Germinal center (tissue), 1 donor: Measurements from ENCODE around the gene EPHA6.
"Not testable (repeated sequence)": the region's sequence is repeated elsewhere in the genome, so short reads cannot be mapped to it uniquely, and the experiment has no call there.

ENCODE experiments used
- DNase-seq: peaks from one replicate; pipeline ENCODE4 v3.0.0; 2012; ENCODE audit warnings: mixed read lengths, low spot score

The EPHA6 gene

GRCh38 chr3:97025612-97026011, 211.2 kb downstream of the EPHA6 start:
- DNase-seq: not testable (repeated sequence)

DNA sequence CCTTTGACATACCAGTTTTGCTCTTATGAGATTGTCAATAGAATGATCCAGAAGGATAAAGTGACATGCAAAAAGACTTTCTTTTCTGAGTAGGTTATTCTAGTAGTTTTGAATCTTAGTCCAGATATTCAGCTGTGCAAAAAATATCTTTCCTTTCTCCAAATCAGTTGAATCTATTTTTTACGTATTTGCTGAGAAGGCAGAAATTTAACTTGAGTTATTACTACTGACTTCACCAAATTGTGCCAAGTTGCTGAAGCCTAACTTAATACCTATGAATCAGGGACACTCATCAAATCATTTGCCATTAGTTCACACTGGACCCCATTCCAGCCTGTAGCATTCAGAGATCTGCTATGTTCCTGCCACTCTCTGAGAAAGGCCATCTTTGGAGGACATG, 215.6 kb downstream of the EPHA6 start:
- no peak for DNase-seq

DNA sequence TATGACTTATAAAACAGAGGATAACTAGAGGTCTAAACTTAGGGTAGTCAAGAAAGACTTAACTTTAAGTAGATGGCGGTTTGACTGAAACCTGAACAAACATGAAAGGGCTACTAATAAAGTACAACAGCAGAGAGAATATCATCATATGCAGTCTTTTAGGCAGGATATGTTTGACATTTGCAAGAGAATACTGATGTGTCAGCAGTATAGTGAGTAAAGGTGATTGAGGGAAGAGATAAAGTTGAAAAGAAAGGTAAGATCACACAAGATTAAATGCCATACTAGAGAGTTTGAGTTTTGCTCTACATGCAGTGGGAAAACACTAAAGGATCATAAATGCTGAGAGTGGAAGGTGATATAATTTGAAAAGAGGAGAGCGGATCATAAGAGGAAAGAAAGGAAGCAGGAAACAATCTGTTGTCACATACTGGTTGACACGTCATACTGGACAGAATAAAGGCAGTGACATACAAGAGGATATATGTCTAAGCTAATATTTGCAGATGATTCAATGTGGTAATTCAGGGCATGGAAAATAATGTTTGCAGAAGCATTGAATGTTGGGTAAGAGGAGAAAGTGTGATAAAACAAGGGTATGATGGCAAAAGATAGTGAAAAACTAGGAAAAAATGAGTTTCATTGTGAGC, 223.0 kb downstream of the EPHA6 start:
- no peak for DNase-seq

DNA sequence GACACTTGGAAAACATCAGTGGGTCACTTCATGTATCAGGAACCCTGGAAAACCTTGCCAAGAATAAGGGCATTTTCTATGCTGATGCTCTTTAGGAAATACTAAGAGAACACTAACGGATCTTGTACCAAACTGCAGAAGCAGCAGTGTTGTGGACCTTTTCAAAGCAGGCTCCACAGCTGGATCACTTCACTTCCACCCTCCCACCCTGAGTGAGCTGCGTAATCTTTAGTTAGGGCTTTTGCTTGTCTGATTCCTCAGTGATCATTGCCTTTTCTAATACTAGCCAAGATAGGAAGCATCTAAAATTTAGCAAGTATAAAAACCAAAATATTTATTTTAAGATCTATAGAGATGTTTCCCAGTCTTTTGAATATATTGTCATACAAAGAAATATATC, 229.0 kb downstream of the EPHA6 start:
- DNase-seq: no peak

GRCh38 chr3:97057365-97057764, 243.0 kb downstream of the EPHA6 start:
- DNase-seq: no peak

DNA sequence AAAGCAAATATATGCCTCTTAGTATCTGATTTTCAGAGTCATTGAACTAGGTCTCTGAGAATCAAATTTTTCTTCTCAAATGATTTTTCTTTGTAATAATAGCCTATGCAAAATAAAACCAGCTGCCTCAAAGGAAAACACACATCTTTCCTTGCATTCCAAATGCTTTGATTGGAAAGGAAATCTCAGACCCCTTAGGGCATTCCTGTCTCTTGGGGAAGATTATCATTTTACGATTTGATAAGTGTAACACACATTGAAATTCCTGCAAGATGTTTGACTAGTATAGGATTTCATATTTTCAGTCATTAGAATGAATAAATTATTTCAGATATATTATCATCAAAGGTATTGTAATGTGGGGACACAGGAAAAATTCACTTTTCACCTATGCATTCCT, 244.8 kb downstream of the EPHA6 start:
- no peak for DNase-seq

- DNase-seq: no peak
Measured at GRCh38 chr3:97066531-97066930, 252.1 kb downstream of the EPHA6 start.

GRCh38 chr3:97070302-97070701, 255.9 kb downstream of the EPHA6 start:
- no peak for DNase-seq

- no peak for DNase-seq
Measured at GRCh38 chr3:97074546-97074945, 260.2 kb downstream of the EPHA6 start.

DNA sequence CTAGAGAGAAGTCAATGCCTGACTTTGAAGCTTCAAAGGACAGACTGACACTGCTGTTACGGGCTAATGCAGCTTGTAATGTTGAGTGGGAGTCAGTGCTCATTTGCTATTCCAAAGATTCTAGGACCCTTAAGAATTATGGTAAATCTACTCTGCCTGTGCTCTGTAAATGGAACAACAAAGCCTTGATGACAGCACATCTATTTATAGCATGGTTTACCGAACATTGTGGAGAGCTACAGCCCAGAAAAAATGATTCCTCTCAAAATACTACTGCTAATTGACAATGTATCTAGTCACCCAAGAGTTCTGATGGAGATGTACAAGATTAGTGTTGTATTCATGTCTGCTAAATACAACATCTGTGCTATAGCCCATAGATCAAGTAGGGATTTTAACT, 262.3 kb downstream of the EPHA6 start:
- DNase-seq: no peak

DNA sequence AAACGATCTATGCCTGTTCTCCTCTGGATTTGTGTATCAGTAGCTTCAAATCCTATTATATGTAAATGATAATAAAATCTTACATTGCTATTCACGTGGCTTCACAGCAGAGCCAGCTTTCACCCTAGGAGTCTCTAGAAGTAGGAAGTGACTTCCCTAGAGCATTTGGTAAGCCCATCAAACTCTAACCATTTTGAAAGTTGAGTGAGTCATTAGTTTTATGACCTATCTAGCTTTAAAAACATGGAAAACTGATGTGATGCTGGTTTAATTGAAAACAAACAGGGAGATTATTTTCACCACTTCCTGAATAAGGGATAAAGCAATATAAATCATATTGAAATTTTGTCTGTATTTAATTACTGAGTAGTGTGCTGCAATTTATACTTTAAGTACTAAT, 275.2 kb downstream of the EPHA6 start:
- DNase-seq: no peak

- DNase-seq: no peak
Measured at GRCh38 chr3:97102641-97103040, 288.2 kb downstream of the EPHA6 start.

DNA sequence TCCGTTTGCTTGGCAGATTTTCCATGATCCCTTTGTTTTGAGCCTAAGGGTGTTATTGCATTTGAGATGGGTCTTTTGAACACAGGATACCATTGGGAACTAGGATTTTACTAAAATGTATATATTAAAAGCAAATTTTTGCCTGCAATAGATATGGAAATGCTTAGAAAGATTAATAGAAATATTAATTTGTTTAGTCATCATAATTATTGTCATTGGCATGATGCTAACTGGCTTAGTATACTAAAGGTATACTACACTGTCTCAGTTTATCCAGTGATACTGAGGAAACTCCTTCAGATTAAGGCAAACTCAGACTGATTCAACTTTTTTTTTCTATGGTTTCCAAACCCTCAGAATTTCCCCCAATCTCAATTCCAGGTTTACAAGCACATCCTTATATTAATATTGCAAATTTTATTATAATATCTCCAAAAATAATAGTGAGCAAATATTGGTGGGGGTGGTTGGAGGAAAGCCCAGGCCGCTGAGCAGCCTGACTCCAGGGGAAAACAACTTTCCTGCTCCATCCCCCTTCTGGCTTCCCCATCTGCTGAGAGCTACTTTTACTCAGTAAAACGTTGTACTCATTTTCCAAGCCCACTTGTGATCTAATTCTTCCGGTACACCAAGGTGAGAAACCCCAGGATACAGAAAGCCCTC, 291.7 kb downstream of the EPHA6 start:
- DNase-seq: no peak

- no peak for DNase-seq
Measured at GRCh38 chr3:97106652-97106989, 292.2 kb downstream of the EPHA6 start.

GRCh38 chr3:97108136-97108535, 293.7 kb downstream of the EPHA6 start:
- no peak for DNase-seq

GRCh38 chr3:97111244-97111643, 296.9 kb downstream of the EPHA6 start:
- DNase-seq: no peak

DNA sequence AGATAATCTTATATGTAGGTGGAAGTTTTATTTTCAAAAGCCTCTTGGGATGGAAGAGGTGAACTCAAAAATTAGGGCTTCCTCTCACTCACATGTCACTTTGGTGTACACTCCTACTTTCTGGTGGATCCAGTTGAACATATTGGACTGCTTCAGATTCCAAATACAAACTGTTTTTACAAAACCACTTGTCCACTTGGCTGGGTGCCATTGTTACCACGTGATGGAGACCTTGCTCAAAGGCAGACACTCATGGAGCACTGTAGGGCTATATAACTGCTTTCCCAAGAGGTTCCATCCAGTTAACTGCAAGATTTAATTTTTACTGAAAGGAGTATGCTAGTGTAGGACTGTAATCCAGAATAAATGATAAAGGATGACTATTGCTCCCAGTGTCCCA, 307.0 kb downstream of the EPHA6 start:
- DNase-seq: no peak

DNA sequence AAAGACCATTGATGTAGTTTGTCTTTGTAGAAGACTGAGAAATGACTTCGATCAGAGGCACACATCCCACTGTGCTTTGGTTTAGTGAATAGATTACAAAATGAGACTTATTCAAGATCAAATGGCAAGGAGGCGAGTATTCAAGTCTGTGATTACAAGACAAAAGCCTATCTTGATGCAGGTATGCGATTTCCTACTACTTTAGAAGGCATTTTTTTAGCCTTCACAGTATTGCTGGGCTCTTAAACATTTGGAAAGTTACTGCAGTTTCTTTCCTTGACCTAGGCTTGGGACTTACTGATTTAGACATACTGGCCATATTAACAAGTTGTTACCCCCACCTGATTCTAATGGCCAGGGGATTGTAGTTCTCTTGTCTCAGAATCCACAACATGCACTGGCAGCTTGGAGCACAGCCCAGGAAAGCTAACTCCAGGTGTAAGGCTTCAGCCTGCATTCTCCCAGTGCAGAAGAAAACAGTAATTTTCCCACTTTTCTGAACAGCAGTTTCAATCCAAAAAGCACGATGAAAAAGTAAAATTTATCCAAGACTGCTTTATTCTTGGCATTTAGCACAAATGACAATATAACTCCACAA, 311.6 kb downstream of the EPHA6 start:
- no peak for DNase-seq

DNA sequence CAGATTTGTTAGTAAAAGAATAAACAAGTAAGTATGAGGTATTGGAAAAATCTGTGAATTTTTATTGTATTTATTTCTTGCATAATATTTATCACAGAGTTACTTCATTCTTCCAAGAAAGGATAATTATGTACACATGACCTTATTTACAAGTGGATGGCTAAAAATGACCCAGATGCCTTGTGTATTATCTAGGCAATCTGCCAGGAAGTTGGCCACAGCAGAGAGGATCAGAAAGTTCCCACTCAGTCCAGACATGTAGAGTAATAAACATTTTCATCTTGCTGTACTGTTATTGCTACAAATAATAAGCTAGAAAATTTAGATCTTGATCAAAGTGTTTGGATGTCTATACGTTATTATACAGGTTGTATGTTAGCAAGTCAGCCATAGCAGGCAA, 317.1 kb downstream of the EPHA6 start:
- DNase-seq: no peak

GRCh38 chr3:97138914-97139541, 324.6 kb downstream of the EPHA6 start:
- DNase-seq: no peak

DNA sequence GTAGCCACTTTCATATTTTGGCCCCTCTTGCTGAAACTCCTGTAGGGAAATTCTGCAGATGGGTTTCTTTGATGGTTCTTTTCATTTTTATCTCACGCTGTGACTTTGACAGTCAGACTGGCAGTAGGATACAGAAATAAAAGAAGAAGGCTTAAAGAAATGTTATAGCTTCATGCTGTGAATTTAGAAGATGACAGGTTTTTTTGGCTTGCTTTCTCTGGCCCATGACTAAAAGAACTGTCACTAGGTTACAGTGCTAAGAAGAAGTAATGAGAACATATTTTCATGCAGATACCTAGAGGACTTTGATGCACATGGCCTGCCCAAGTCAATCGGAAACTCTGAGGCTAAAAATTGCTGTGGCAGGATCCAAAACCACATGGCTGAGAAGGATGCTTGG, 334.5 kb downstream of the EPHA6 start:
- DNase-seq: no peak

- no peak for DNase-seq
Measured at GRCh38 chr3:97161169-97161568, 346.8 kb downstream of the EPHA6 start.

- DNase-seq: no peak
Measured at GRCh38 chr3:97177242-97177641, 362.8 kb downstream of the EPHA6 start.
